WTC11 (cell line): ENCODE measurements around the gene SHTN1.

ENCODE experiments used
- GABPB1 ChIP-seq: sonication (generic); formaldehyde crosslinking; IDR thresholded peaks from 2 replicates; pipeline ENCODE4 v1.8.1; 2023; ENCODE audit warnings: mild to moderate bottlenecking, missing genetic modification reagents
- JUN ChIP-seq: sonication (generic); formaldehyde crosslinking; IDR thresholded peaks from 2 replicates; pipeline ENCODE4 v1.8.0; 2023; ENCODE audit warnings: mild to moderate bottlenecking, missing genetic modification reagents
- SMAD3 ChIP-seq: sonication (generic); formaldehyde crosslinking; IDR thresholded peaks from 2 replicates; pipeline ENCODE4 v1.8.0; 2022; ENCODE audit warnings: missing genetic modification reagents, mild to moderate bottlenecking, borderline replicate concordance
- SP1 ChIP-seq: sonication (generic); formaldehyde crosslinking; conservative IDR thresholded peaks from 2 replicates; pipeline ENCODE4 v1.8.1; 2022; ENCODE audit warnings: missing genetic modification reagents
- ZNF138 ChIP-seq: sonication (generic); formaldehyde crosslinking; conservative IDR thresholded peaks from 2 replicates; pipeline ENCODE4 v1.8.1; 2022; ENCODE audit warnings: mild to moderate bottlenecking, moderate library complexity, missing genetic modification reagents
- TF ChIP-seq, protein P1 (sequence below): sonication (generic); formaldehyde crosslinking; IDR thresholded peaks from 2 replicates; pipeline ENCODE4 v1.8.0; 2022; ENCODE audit warnings: mild to moderate bottlenecking, missing genetic modification reagents
- TF ChIP-seq, protein P2 (sequence below): sonication (generic); formaldehyde crosslinking; IDR thresholded peaks from 2 replicates; pipeline ENCODE4 v1.8.1; 2023; ENCODE audit warnings: mild to moderate bottlenecking, moderate library complexity, missing genetic modification reagents
- TF ChIP-seq, protein P3 (sequence below): sonication (generic); formaldehyde crosslinking; conservative IDR thresholded peaks from 2 replicates; pipeline ENCODE4 v1.8.1; 2022; ENCODE audit warnings: mild to moderate bottlenecking, missing genetic modification reagents
- TF ChIP-seq, protein P4 (sequence below): fragments of 200-600 bp; IDR thresholded peaks from 2 replicates; pipeline ENCODE4 v1.8.0; 2022; ENCODE audit warnings: antibody characterized with exemption
- TF ChIP-seq, protein P5 (sequence below): sonication (generic); formaldehyde crosslinking; IDR thresholded peaks from 2 replicates; pipeline ENCODE4 v1.8.0; 2022; ENCODE audit warnings: mild to moderate bottlenecking, missing genetic modification reagents

DNA sequence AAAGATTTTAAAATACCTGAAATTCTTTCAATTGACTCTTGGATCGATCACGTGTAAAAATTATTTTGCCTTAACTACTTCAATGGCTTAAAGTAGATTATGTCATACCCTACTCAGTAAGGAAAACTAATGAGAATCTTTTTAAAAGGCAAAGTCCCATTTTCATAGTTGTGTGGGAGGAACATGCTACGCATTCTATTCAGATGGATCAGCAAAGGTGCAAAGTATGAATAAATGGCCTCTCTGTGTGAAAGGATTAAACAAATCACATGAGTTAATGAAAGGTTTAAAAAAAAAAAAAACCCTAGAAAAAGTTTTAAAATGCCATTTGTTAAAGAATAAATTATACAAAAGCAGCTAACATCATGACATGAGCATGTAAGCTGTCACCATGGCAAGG is 78.6 kb downstream of the SHTN1 start:
- TF ChIP-seq, protein P1, sequence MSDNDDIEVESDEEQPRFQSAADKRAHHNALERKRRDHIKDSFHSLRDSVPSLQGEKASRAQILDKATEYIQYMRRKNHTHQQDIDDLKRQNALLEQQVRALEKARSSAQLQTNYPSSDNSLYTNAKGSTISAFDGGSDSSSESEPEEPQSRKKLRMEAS (CRISPR knock-in tag): no peak
- TF ChIP-seq, protein P2, sequence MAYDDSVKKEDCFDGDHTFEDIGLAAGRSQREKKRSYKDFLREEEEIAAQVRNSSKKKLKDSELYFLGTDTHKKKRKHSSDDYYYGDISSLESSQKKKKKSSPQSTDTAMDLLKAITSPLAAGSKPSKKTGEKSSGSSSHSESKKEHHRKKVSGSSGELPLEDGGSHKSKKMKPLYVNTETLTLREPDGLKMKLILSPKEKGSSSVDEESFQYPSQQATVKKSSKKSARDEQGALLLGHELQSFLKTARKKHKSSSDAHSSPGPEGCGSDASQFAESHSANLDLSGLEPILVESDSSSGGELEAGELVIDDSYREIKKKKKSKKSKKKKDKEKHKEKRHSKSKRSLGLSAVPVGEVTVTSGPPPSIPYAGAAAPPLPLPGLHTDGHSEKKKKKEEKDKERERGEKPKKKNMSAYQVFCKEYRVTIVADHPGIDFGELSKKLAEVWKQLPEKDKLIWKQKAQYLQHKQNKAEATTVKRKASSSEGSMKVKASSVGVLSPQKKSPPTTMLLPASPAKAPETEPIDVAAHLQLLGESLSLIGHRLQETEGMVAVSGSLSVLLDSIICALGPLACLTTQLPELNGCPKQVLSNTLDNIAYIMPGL (CRISPR knock-in tag): no peak
- TF ChIP-seq JUN (CRISPR knock-in tag) (no peak), ZNF138 (CRISPR knock-in tag) (no peak), SP1 (CRISPR knock-in tag) (no peak), GABPB1 (CRISPR knock-in tag) (no peak), SMAD3 (no peak)
- TF ChIP-seq, protein P3, sequence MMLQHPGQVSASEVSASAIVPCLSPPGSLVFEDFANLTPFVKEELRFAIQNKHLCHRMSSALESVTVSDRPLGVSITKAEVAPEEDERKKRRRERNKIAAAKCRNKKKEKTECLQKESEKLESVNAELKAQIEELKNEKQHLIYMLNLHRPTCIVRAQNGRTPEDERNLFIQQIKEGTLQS: no peak
- TF ChIP-seq, protein P4, sequence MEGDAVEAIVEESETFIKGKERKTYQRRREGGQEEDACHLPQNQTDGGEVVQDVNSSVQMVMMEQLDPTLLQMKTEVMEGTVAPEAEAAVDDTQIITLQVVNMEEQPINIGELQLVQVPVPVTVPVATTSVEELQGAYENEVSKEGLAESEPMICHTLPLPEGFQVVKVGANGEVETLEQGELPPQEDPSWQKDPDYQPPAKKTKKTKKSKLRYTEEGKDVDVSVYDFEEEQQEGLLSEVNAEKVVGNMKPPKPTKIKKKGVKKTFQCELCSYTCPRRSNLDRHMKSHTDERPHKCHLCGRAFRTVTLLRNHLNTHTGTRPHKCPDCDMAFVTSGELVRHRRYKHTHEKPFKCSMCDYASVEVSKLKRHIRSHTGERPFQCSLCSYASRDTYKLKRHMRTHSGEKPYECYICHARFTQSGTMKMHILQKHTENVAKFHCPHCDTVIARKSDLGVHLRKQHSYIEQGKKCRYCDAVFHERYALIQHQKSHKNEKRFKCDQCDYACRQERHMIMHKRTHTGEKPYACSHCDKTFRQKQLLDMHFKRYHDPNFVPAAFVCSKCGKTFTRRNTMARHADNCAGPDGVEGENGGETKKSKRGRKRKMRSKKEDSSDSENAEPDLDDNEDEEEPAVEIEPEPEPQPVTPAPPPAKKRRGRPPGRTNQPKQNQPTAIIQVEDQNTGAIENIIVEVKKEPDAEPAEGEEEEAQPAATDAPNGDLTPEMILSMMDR: no peak
- TF ChIP-seq, protein P5, sequence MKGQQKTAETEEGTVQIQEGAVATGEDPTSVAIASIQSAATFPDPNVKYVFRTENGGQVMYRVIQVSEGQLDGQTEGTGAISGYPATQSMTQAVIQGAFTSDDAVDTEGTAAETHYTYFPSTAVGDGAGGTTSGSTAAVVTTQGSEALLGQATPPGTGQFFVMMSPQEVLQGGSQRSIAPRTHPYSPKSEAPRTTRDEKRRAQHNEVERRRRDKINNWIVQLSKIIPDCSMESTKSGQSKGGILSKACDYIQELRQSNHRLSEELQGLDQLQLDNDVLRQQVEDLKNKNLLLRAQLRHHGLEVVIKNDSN (CRISPR knock-in tag): no peak
